ENCODE measurements around the gene PITPNC1.
"Not testable (repeated sequence)": the region's sequence is repeated elsewhere in the genome, so short reads cannot be mapped to it uniquely, and the experiment has no call there.

DNA sequence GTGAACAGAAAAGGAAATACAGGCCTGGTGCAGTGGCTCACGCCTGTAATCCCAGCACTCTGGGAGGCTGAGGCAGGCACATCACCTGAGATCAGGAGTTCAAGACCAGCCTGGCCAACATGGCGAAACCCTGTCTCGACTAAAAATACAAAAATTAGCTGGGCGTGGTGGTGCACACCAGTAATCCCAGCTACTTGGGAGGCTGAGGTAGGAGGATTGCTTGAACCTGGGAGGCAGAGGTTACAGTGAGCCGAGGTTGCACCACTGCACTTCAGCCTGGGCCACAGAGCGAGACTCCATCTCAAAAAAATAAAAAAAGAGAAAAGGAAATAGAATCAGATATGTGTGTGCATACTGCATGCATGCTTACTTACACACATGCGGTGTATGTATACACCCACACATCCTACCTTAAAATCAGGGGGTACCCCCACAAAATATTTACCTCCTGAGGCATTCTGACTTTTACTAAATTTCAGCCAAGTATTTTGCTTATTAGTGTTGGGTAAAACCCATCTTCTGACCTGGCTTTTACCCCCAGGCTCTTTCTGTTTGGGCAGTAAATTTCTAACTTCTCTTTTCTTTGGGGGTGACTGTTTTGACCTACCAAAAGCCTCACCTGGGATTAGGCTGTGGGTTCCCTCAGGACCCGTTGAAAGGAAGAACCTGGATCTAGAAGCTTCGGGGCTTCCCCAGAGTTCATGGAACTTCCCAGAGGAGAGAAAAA, 201.8 kb downstream of the PITPNC1 start:
- not testable (repeated sequence) for TF ChIP-seq CTCF, POLR2A (IDR thresholded peaks at IDR 0.05)

Data from adrenal gland (tissue), 5 donors.